ENCODE results near the gene PLCG2.
"Not testable (repeated sequence)": the region's sequence is repeated elsewhere in the genome, so short reads cannot be mapped to it uniquely, and the experiment has no call there.

The PLCG2 gene

DNA sequence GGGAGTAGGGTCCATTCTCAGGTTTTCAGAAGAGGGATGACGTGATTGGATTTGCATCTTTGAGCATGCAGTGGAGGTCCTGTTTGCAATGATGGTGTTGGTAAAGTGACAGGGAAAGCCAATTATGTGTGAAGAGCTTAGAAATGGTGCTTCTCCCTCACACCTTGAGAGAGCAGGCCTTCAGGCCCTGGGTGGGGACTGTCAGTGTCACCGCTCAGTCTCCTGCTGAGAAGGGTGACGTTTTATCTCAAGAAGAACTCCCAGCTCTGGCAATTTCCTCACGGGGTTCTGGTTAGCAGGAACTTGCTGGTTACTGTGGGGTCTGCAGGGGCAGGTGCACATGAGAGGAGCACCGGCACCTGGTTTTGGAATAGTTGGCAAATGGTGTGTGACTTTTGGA lies 11.2 kb downstream of the PLCG2 start:
- no peak for DNase-seq (ENCODE audit: low read depth)

DNA sequence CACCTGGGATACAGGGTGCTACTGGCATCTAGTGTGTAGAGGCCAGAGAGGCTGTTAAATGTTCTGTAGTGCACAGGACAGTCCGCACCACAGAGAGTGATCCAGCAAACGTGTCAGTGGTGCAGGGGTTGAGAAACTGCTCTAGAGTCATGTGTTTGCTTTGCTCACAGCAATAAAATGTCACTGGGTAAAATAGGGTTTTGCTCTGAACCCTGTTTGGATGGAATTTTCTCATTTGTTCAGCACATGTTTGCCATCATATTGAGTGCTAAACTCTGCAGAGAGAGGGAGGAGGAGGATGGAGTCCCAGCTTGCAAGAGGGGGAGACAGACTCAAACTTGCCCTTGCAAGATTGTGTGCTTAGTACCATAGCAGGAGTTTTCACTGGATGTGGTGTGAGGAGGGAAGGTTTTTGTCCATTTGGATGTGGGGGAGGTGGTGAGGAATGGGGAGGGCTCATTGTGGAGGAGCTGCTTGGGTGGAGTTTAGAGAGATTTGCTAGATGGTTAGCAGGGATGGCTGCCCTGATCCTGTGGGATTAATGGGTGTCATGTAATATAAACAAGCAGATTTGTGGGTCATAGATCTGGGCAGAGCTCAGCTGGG lies 11.8 kb downstream of the PLCG2 start:
- no peak for DNase-seq (ENCODE audit: low read depth)

DNA sequence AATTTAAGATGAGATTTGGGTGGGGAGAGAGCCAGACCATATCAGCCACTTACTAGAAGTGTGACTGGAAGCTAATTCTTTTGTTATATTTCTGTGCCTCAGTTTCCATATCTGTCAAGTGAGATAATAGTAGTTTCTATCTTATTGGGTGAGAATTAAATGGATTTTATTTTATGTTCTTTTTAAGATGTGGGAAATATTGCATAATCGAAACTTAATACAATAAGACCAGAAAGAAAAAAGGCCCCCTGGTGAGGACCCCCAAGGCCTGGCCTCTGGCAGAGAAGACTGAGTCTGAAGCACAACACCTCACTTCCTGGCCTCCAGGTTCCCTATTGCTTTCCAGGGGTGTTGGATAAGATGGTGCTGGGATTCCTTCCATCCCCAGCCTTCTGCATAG lies 13.7 kb downstream of the PLCG2 start:
- DNase-seq (ENCODE audit: low read depth), result no peak

DNA sequence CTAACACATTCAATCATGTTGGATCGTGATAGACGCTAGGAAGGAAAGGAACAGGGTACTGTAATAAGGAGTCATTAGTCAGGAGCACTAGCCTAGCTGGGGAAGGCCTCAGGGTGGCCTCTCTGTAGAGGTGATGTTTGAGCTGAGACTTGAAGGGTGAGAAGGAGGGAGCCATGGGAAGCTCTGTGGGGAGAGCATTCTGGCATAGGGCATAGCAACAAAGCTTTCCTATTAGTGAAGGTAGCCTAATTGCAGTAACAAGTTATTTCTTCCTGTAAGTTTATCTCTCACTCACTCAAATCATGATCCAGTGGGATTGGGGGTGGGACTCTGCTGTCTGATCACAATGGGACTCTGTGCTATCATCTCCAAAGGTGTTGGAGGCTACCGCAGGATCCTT lies 16.1 kb downstream of the PLCG2 start:
- no peak for DNase-seq (ENCODE audit: low read depth)

DNA sequence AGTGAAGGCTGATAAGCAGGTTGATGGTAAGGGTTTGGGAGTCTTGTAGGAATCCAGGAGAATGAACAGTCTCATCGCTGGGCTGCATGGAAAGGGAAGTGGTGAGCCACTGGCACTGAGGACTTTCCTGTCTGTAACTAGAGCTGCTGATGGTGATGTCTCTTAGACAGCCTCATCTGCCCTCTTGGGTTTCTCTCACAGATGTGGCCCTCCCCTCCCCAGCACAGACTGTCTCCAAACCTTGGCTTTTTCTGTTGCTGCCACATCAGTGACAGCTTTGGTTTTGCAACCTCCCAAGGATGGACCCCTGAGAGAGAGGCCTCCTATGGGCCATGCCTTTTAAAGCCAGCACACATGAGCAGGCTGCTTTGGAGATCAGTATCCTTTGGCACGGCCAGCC lies 16.9 kb downstream of the PLCG2 start:
- no peak for DNase-seq (ENCODE audit: low read depth)

DNA sequence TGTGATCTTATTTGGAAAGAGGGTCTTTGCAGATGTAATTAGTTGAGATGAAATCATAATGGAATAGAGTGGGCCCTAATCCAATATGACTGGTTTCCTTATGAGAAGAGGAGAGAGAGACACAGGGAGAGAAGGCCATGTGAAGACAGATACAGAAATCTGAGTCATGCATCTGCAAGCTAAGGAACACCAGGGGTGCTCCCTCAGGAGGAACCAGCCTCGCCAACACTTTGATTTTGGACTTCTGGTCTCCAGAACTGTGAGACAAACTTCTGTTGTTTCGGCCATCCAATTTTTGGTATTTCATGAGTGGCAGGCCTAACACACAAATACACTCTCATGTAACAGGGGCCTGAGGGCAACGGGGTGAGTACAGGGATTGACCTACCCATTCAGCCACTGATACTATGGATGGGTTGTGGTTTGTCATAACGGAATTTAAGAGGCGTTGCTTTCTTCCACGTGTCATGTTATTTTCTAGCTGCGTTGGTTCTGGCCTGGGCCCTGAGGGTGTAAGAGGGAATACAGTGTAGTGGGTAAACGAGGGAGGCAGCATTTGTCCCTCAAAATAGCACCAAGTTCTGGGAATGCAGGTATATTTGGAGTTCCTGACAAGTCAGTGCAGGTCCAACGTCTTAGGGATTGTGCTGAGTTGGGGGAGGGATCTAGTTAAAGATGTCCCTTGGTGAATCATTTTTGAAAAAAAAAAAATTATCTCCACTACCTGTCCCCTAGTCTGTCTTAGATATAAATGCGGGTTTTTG lies 17.7 kb downstream of the PLCG2 start:
- no peak for DNase-seq (ENCODE audit: low read depth)

DNA sequence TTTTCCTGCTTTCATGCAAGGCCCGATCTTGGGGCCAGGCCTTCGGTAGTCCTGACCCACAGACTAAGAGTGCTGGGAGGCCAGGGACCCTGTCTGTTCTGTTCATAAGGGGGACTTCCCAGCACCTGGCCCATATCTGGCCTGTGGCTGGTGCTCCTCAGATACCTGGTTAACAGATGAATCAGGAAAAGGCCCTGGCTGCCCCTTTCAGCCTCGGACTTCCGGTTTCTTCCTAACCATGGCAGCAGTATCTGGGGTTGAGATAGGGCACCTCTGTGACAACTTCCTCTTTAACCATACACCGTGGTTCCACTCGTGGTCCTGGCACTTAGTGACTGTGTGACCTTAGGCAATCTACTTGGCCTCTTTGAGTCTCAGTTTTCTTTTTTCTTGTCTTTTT lies 18.4 kb downstream of the PLCG2 start:
- DNase-seq (ENCODE audit: low read depth), result no peak

DNA sequence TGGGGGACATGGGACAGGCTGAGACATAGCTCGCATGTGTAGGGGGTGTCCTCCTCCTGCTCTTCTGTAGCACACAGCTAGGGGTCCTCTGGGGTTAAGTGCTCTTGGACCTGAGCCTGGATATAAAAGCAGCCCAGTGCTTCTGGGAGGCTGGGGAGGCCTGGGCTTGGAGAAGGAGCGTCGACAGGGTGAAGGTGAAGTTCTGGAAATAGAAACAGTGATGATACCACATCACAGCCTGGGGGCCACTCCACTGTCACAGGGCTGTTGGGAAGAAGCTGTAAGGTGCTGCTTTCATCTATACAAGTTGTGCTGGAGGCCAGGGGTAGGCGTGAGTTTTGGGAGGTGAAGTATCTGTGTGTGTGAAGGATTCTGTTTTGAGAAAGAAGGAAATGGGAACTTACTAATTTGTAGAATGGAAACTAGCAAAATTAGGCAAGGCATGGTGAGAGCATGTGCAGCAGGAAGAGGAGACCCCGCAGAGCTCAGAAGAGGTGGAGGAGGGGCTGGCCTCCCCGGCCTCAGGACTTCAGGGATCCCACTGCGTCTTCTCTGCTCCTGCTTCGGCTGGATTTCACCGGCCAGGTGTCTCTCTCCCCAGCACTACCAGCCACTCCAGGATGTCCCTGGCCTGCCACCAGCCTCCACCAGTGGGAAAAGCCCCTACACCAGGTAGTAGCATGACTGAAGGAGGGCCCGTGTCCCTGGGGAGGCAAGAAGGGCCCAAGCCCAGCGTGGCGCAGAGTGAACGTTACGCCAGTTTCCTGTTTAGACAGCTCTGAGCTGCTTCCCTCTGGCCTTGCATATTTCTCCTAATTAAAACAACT lies 19.4 kb downstream of the PLCG2 start:
- no peak for DNase-seq (ENCODE audit: low read depth)

DNA sequence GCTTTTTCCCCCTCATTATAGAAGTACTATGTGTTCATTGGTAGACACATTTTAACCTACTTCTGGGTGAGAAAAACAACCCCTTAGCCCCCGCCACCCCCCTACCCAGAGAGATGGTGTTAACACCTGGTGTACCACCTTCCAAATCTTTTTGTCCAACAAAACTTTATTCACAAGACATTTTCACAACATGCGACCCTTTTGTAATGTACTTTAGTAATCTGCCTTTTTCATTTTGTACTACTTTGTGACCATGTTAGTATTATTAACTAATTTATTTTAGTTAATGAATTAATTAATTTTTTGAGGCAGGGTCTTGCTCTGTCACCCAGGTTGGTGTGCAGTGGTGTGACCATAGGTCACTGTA lies 20.0 kb downstream of the PLCG2 start:
- no peak for DNase-seq (ENCODE audit: low read depth)

DNA sequence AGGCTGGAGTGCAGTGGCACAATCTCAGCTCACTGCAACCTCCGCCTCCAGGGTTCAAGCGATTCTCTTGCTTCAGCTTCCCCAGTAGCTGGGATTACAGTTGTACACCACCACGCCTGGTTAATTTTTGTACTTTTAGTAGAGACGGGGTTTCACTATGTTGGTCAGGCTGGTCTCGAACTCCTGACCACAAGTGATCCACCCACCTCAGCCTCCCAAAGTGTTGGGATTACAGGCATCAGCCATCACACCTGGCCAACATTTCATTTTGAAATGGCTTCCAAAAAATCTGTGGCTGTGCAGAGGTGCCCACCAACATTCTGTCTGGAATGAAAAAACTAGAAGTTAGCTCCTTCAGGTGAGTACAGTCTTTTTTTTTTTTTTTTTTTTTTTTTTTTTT lies 22.6 kb downstream of the PLCG2 start:
- DNase-seq (ENCODE audit: low read depth), result not testable (repeated sequence)

DNA sequence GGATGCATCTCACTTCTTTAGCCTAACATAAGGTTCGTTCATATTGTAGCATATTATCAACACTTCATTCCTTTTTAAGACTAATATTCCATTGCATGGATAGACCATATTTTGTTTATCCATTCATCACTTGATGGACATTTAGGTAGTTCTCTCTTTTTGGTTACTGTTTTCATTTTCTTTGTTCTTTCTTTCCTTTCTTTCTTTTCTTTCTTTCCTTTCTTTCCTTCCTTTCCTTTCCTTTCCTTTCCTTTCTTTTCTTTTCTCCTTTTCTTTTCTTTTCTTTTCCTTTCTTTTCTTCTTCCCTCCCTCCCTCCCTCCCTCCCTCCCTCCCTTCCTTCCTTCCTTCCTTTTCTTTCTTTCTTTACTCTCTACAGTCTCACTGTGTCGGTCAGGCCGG lies 24.2 kb downstream of the PLCG2 start:
- no peak for DNase-seq (ENCODE audit: low read depth)

DNA sequence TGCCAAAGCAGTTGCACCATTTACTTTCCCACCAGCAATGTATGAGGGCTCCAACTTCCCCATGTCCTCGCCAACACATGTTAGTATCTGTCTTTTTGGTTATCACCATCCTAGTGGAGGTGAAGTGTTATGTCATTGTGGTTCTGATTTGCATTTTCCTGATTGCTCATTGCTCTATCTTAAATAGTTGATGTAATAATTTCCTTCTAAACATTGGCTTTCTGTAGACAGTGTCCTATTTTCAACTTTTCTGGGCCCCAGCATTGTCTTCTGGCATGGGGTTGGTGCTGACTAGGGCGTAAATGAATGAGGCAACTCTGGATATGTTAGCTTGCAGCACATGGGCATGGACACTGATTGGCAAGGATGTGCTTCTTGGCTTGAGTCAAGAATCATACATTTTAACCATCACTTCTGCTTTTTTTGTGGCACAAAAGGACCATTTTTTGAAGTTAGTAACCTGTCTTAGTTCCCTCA lies 25.1 kb downstream of the PLCG2 start:
- no peak for DNase-seq (ENCODE audit: low read depth)

DNA sequence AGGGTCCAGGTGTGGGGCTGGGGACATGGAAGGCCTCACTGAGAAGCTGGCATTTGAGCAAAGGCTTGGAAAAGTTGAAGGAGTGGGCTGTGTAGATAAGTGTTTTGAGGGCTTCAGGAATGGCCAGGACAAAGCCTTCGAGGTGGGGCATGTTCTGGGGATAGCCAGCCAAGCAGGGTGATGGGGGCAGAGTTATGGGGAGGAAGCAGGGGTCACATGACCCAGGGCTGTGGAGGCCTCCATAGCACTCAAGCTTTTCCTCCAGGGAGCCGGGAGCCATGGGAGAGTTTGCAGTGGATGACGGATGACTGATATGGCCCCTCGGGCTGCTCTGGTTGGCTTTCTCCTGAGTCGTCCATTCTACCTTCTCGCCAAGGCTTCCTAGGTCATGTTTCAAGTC lies 27.6 kb downstream of the PLCG2 start:
- no peak for DNase-seq (ENCODE audit: low read depth)

DNA sequence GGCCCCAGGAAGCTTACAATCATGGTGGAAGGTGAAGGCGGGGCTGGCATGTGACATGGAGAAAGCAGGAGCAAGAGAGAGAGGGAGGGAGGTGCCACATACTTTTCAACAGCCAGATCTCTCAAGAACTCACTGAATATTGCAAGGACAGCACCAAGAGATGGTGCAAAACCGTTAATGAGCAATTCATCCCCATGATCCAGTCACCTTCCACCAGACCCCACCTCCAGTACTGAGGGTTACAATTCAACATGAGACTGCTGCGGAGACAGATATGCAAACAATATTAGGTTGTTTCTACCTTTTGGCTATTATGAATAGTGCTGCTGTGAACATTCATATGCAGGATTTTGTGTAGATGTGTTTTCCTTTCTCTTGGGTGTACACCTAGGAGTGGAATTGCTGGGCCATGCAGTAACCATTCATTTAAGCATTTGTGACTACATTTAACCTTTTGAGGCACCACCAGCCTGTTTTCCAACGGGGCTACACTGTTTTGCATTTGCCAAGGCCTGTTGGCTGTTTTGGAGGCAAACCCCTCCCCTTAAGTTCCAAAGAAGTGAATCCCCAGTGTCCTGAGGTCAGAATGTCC lies 28.8 kb downstream of the PLCG2 start:
- no peak for DNase-seq (ENCODE audit: low read depth)

DNA sequence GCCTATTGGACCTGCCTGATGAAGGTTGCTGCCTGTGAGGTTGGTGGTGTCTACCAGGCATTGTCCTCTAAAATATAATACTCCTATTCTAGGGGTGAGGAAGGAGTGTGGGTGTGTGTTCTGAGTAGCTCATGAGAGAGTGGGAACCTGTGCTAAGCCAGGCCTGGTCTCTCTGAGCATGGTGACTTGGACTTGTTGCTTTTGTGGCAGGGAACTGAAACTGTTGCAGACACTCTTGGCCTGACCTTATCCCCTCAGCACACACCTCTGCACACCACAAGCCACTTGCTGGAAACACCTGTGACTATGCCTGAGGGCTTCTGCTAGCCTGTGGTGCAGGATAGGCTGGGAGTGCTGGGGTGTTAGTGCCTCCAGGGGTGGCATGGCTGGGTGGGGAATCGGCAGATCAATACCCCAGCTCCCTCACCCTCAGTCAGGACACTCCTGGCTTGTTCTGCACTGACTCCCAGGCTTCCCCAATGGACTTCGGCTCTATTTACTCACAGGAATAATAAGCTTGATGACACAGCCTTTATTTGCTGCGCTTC lies 29.9 kb downstream of the PLCG2 start:
- no peak for DNase-seq (ENCODE audit: low read depth)

DNA sequence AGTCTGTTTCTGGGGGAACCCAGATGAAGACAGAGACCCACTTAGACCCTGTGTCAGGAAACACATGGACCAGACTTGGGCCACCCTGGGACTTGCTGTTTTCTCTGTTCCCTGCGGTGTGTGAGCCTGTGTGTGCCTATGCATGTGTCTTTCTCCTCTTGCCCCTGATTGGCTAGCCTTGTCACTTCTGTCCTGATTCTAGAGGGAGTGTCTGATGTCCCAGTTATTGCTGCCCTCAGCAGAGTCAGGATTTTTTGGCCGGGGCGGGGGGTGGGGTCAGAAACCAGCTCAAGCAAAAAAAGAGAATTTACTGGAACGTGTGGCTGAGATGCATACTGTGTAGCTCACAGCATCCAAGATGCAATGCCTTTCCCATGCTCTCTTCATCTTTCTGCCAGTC lies 30.5 kb downstream of the PLCG2 start:
- DNase-seq (ENCODE audit: low read depth), result no peak

DNA sequence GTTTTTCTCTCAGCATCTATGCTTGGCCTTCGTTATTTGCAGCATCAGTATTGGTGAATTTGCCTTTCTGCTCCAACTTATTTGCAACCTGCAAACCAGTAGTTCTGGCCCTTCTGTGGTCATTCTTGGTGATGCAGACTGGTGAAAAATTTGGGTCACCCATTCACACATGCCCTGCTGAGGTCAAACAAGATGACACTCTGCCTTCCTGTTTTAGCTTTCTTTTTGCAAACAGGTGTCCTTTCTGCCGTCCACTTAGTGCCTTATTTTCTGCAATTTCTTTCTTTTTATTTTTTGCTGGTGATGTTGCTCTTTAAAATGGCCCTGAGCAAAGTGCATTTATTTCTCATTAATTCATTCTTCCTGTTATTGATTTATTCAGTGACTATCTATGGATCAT lies 31.3 kb downstream of the PLCG2 start:
- no peak for DNase-seq (ENCODE audit: low read depth)

DNA sequence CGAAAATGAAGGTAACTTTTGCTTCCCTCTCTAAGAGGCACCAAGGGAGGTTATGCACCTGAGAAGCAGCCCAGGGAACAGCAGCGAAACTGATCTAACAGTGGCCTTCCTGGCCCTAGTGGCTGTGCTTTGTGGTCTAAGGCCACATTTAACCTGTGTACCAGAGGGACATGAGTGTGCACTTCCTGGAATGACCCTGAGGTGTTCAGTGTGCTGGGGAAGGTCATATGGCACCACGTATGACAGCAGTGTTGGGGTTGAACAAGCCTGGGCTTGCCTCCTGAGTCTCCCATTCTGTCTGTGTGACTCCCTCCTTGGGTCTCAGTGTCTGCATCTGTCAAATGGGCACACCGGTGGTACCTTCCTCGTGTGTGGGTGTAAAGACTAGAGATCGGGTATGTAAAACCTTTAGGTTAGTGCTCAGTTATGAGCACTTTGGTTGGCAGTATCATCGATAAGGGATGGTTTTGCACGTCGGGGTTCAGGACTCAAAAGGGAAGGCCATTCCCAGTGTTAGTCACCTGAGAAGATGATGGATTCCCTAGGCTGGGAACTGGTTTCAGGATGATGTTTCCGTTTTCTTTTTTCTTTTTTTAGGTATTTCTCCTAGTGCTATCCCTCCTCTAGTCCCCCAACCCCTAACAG lies 31.9 kb downstream of the PLCG2 start:
- no peak for DNase-seq (ENCODE audit: low read depth)

DNA sequence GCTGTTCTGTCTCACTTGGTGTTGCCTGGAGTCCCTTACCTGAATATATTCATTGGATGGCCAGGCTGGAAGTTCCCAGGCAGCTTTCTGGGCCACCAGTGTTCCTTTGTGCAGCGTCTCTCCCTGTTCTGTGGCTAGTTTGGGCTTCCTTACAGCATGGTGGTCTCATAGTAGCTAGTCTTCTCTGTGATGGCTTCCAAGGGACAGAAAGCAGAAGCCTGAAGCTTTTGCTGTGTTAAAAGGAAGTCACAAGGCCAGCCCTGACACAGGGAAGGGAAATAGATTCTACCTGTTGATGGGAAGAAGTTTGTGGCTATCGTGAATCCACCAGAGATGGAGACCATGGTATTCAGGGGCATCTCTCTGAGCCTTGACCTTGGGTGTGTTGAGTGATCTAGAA lies 34.6 kb downstream of the PLCG2 start:
- DNase-seq (ENCODE audit: low read depth), result no peak

DNA sequence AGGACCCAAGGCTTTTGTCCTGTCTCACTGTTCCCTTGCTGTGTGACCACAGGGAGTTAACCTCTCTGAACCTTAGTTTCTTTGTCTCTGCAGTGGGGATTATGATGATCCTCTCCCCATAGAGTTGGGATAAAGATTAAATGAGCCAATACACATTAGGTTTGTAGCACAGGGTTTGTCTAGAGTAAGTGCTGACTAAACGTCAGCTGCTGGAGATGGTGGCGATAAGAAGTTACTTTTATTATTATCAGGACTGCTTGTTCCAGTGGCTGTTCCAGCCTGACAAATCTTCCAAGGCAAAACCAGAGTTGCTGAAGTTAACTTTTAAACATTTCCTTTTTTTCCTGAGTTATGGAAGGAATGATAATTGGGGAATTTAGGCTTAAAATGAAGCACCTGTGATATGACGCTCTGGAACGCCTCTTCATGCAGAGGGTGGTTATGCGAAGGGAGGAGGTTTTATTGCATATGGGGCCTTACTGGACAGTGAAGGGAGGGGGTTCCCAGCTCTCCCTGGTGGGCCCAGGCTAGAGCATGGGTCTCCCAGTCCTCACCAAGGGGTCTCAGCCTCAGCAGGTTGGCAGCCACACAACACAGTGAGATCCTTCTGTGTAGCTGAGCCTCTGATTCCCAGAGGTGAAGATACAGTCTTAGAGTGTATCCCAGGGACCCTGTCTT lies 35.8 kb downstream of the PLCG2 start:
- DNase-seq (ENCODE audit: low read depth), result no peak

DNA sequence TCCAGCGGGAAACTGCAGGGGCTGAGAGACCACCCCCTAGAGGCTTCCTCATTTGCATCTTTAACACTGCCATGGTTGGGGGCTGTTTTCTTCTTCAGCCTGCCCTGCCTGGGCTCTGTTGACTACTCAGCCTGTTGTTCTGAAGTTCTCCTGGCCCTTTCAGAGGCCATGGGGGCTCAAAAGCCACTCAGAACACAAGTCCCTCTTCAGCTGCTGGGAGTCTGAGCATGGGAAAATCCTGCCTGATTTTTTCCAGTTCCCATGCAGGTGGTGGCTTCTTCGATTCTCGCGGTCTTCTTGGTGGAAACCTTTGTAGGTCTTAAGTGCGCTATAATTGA lies 36.3 kb downstream of the PLCG2 start:
- DNase-seq (ENCODE audit: low read depth), result no peak

DNA sequence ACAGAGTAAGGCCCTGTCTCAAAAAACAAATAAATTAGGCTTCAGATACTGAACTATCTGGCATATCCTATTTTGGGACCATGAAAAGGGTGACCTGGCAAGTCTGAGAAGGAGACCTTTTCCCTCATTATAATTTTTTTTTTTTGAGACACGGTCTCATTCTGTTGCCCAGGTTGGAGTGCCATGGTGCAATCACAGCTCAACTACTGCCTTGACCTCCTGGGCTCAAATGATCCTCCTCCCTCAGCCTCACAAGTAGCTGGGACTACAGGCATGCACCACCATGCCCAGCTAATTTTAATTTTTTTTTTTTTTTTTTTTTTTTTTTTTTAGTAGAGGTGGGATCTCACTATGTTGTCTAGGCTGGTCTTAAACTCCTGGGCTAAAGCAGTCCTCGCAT lies 37.3 kb downstream of the PLCG2 start:
- DNase-seq (ENCODE audit: low read depth), result no peak
